Nephron (organoid): ENCODE data around the gene SLC6A6.

Experiments
- H3K27ac Mint-ChIP-seq, 3 experiments: 2 replicates each; pipeline ENCODE4 v1.8.0; 2020; ENCODE audit warnings: mixed read lengths in 3 of 3, mild to moderate bottlenecking in 2 of 3, moderate library complexity in 1 of 3
- H3K27me3 Mint-ChIP-seq: 2 replicates; pipeline ENCODE4 v1.8.0; 2021; ENCODE audit warnings: low read depth, mild to moderate bottlenecking, moderate library complexity, mixed read lengths
- H3K36me3 Mint-ChIP-seq: 2 replicates; pipeline ENCODE4 v1.8.0; 2020; ENCODE audit warnings: low read depth, mixed read lengths
- H3K4me1 Mint-ChIP-seq: 2 replicates; pipeline ENCODE4 v1.8.0; 2020; ENCODE audit warnings: mixed read lengths
- H3K4me3 Mint-ChIP-seq, 3 experiments: 2 replicates each; pipeline ENCODE4 v1.8.0; 2020; ENCODE audit warnings: mild to moderate bottlenecking in 3 of 3, mixed read lengths in 3 of 3, moderate library complexity in 2 of 3
- H3K9me3 Mint-ChIP-seq: 2 replicates; pipeline ENCODE4 v1.8.0; 2020; ENCODE audit warnings: mixed read lengths
- TF ChIP-seq, protein P1 (sequence below), 3 experiments: fragments of 200-600 bp; sonication (generic); IDR thresholded peaks; one replicate each; pipeline ENCODE4 v1.5.0; 2021; ENCODE audit warnings: antibody characterized with exemption in 3 of 3; ENCODE audit not compliant: unreplicated experiment in 3 of 3

Gene SLC6A6

DNA sequence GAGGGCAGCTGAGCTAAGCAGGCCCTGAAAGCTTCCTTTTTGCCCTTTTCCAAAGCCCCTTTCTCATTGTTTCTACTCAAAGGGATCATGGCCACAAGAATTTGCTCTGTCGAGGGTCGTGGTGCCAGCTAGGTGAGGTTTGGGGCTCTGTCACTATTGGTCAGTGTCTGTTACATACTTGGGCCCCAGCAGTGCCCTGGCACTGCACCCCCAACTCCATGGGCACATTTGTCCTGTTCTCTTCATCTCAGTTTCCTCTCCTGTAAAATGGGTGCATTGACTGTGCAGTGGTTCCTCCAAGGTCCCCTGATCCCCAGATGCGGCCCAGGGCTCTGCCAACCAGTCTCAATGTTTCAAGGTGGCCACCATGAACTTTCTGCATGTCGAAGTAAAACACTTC, 62.1 kb downstream of the SLC6A6 start:
- H3K27me3 Mint-ChIP-seq = no peaks in the 10 kb centered on the region
- H3K4me1 Mint-ChIP-seq = peaks cover 15% of the 10 kb centered on the region
- no peaks in the 10 kb centered on the region for H3K9me3 Mint-ChIP-seq
- TF ChIP-seq, protein P1, sequence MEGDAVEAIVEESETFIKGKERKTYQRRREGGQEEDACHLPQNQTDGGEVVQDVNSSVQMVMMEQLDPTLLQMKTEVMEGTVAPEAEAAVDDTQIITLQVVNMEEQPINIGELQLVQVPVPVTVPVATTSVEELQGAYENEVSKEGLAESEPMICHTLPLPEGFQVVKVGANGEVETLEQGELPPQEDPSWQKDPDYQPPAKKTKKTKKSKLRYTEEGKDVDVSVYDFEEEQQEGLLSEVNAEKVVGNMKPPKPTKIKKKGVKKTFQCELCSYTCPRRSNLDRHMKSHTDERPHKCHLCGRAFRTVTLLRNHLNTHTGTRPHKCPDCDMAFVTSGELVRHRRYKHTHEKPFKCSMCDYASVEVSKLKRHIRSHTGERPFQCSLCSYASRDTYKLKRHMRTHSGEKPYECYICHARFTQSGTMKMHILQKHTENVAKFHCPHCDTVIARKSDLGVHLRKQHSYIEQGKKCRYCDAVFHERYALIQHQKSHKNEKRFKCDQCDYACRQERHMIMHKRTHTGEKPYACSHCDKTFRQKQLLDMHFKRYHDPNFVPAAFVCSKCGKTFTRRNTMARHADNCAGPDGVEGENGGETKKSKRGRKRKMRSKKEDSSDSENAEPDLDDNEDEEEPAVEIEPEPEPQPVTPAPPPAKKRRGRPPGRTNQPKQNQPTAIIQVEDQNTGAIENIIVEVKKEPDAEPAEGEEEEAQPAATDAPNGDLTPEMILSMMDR (IDR thresholded peaks at IDR 0.05; ENCODE audit: unreplicated experiment in 3 of 3) = no peak
- H3K36me3 Mint-ChIP-seq = peaks cover 28% of the 10 kb centered on the region
- H3K4me3 Mint-ChIP-seq = no peak overlapping the region
- H3K27ac Mint-ChIP-seq = no peak overlapping the region

DNA sequence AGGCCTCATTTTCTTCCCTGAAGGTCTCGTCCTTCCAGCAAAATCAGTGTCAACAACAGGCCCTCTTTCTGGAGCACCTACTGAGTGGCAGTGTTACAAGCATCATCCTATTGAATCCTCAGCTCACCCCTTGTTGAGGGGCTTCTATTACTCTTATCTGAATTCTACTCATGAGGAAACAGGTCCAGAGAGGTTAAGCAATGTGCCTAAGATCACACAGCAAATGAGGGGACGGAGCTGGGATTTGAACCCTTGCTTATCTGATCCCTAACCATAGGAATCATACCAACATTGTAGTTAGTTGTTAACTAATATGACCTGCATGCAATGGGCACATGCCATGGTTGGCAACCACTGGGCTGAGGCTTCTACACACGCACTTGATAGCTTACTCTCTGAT, 63.0 kb downstream of the SLC6A6 start:
- TF ChIP-seq, protein P1 (IDR thresholded peaks at IDR 0.05; ENCODE audit: unreplicated experiment in 3 of 3) = no peak
- no peak overlapping the region for H3K27ac Mint-ChIP-seq
- peaks cover 29% of the 10 kb centered on the region for H3K36me3 Mint-ChIP-seq
- H3K9me3 Mint-ChIP-seq = no peaks in the 10 kb centered on the region
- no peaks in the 10 kb centered on the region for H3K27me3 Mint-ChIP-seq
- no peak overlapping the region for H3K4me3 Mint-ChIP-seq
- peaks cover 15% of the 10 kb centered on the region for H3K4me1 Mint-ChIP-seq

DNA sequence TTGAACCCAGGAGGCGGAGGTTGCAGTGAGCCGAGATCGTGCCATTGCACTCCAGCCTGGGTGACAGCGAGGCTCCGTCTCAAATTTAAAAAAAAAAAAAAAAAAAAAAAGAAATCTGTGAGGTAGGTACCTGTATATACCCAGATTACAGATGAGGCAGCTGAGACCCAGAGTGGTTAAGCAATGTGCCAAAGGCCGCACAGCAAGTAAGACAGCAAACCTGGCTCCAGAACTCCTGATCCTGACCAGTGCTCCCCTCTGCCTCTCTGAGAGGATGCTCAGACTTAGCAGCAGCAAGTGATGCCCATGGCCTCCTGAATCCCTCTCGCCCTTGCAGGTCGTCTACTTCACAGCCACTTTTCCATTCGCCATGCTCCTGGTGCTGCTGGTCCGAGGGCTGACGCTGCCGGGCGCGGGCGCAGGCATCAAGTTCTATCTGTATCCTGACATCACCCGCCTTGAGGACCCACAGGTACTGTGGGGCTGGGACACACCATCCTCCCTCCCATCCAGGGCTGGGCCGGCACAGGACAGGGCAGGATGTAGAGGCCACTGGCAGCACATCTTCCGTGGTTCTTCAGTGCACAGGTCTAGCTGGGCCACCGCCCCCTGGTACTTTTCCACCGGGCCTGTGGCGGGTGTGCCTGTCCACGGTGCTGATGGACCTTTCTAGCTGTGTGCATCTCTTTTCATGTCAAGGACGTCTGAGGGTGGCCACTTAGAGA, 63.9 kb downstream of the SLC6A6 start:
- H3K36me3 Mint-ChIP-seq = peaks cover 24% of the 10 kb centered on the region
- no peak overlapping the region for H3K27ac Mint-ChIP-seq
- no peaks in the 10 kb centered on the region for H3K9me3 Mint-ChIP-seq
- TF ChIP-seq, protein P1 (IDR thresholded peaks at IDR 0.05; ENCODE audit: unreplicated experiment in 3 of 3) = no peak
- no peak overlapping the region for H3K4me3 Mint-ChIP-seq
- peaks cover 9% of the 10 kb centered on the region for H3K4me1 Mint-ChIP-seq
- no peaks in the 10 kb centered on the region for H3K27me3 Mint-ChIP-seq

DNA sequence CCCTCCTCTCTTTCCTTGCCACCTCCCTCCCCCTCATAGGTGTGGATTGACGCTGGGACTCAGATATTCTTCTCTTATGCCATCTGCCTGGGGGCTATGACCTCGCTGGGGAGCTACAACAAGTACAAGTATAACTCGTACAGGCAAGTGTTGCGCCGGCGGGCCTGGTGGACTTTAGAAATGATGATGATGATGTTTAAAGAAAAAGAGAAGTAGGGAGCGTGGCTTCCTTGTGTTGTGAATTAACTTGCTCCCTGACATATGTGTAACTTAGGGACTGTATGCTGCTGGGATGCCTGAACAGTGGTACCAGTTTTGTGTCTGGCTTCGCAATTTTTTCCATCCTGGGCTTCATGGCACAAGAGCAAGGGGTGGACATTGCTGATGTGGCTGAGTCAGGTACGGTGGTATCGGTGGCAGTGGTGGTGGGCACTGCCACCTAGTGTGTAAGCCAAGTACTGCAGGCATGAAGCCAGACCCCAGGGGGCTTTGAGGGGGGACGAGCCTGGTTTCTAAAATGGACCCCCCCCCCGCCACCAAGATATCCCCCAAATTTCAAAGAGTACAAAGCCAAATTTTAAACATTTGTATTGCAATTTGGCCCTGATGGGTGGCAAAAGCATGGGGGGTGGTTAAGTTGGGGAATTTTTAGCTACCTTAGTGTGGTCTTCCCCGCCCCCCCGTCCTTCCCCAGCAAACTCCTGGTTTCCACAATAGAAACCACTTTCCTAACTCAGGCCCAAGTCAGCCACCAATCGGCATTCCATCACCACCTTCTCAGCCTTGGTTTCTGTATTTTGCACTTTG, 65.6 kb downstream of the SLC6A6 start:
- H3K36me3 Mint-ChIP-seq = peaks cover 25% of the 10 kb centered on the region
- H3K9me3 Mint-ChIP-seq = no peaks in the 10 kb centered on the region
- TF ChIP-seq, protein P1 (IDR thresholded peaks at IDR 0.05; ENCODE audit: unreplicated experiment in 3 of 3) = peak; percentile 76 to 86 (median 82)
- H3K4me3 Mint-ChIP-seq = no peak overlapping the region
- H3K27me3 Mint-ChIP-seq = no peaks in the 10 kb centered on the region
- peaks cover 14% of the 10 kb centered on the region for H3K4me1 Mint-ChIP-seq
- peak overlapping the region in 1 of 3 experiments; percentile 9 for H3K27ac Mint-ChIP-seq

DNA sequence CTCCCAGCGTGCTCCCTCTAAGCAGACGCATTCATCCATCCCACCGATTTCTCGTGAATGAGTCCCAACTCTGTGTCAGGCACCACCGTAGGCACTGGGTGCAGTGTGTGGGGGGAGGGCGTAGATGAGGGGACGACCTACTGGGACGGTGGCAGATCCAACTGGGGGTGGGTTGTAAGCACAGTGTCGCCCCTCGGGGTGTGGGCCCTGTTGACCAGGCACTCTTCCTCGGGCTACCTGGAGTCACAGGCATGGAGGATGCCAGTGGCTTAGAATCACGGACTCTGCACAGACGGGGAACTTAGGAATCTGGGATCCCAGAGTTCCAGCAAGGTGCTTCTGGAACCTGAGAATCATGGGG, 66.2 kb downstream of the SLC6A6 start:
- H3K27ac Mint-ChIP-seq = no peak overlapping the region

More for the DNA sequence above, 66.2 kb downstream of the SLC6A6 start:
- Mint-ChIP-seq H3K4me1 (peaks cover 20% of the 10 kb centered on the region), H3K9me3 (no peaks in the 10 kb centered on the region), H3K27me3 (no peaks in the 10 kb centered on the region), H3K4me3 (no peak overlapping the region), H3K36me3 (peaks cover 31% of the 10 kb centered on the region)
- TF ChIP-seq, protein P1 (IDR thresholded peaks at IDR 0.05; ENCODE audit: unreplicated experiment in 3 of 3) = no peak
